HEK293T (cell line): Measurements from ENCODE around the gene CNPY1.

Experiments
- CTCF ChIA-PET: fragments of 350-600 bp; formaldehyde crosslinking; extraction: SDS; loops from one replicate; lab custom pipeline; 2021; ENCODE audit warnings: antibody characterized with exemption, inconsistent platforms; lab: Yijun Ruan, JAX
- POLR2A ChIA-PET: fragments of 350-600 bp; formaldehyde crosslinking; extraction: SDS; loops from one replicate; lab custom pipeline; 2020; ENCODE audit warnings: antibody characterized with exemption, inconsistent platforms; lab: Yijun Ruan, JAX
- DNase-seq: peaks from one replicate; pipeline ENCODE4 v3.0.0; 2012; ENCODE audit warnings: mixed read lengths; ENCODE audit errors: extremely low spot score
- ARNT ChIP-seq: fragments of 450-650 bp; IDR thresholded peaks from 2 replicates; pipeline ENCODE4 v1.6.1; 2017; ENCODE audit warnings: mild to moderate bottlenecking
- BHLHE40 ChIP-seq: fragments of 450-650 bp; IDR thresholded peaks from 2 replicates; pipeline ENCODE4 v1.6.1; 2016; ENCODE audit warnings: mild to moderate bottlenecking, moderate library complexity, borderline replicate concordance
- CTBP1 ChIP-seq: fragments of 450-650 bp; IDR thresholded peaks from 2 replicates; pipeline ENCODE4 v1.6.1; 2016; ENCODE audit warnings: borderline replicate concordance
- ELF4 ChIP-seq: fragments of 450-650 bp; IDR thresholded peaks from 2 replicates; pipeline ENCODE4 v1.6.1; 2017; ENCODE audit warnings: antibody characterized with exemption
- FOXA1 ChIP-seq: fragments of 450-650 bp; IDR thresholded peaks from 2 replicates; pipeline ENCODE4 v1.6.1; 2016; ENCODE audit warnings: mild to moderate bottlenecking
- FOXK2 ChIP-seq: fragments of 450-650 bp; IDR thresholded peaks from 2 replicates; pipeline ENCODE4 v1.6.1; 2016; ENCODE audit warnings: mild to moderate bottlenecking
- FOXM1 ChIP-seq: fragments of 450-650 bp; IDR thresholded peaks from 2 replicates; pipeline ENCODE4 v1.6.1; 2017; ENCODE audit warnings: mild to moderate bottlenecking, borderline replicate concordance
- HDGF ChIP-seq: fragments of 450-650 bp; IDR thresholded peaks from 2 replicates; pipeline ENCODE4 v1.6.1; 2017; ENCODE audit warnings: antibody characterized with exemption, borderline replicate concordance
- L3MBTL2 ChIP-seq: fragments of 450-650 bp; conservative IDR thresholded peaks from 2 replicates; pipeline ENCODE4 v1.6.1; 2016; ENCODE audit warnings: mild to moderate bottlenecking
- LEF1 ChIP-seq: fragments of 450-650 bp; IDR thresholded peaks from 2 replicates; pipeline ENCODE4 v1.6.1; 2017; ENCODE audit warnings: mild to moderate bottlenecking, borderline replicate concordance
- NFRKB ChIP-seq: fragments of 450-650 bp; IDR thresholded peaks from 2 replicates; pipeline ENCODE4 v1.6.1; 2016; ENCODE audit warnings: mild to moderate bottlenecking, moderate library complexity
- SP1 ChIP-seq: fragments of 450-650 bp; IDR thresholded peaks from 2 replicates; pipeline ENCODE4 v1.6.1; 2017
- SUZ12 ChIP-seq: fragments of 450-650 bp; IDR thresholded peaks from 2 replicates; pipeline ENCODE4 v1.6.1; 2016; ENCODE audit warnings: mild to moderate bottlenecking
- TARDBP ChIP-seq: fragments of 450-650 bp; IDR thresholded peaks from 2 replicates; pipeline ENCODE4 v1.6.1; 2016
- ZNF384 ChIP-seq: fragments of 450-650 bp; IDR thresholded peaks from 2 replicates; pipeline ENCODE4 v1.6.1; 2016
- TF ChIP-seq, protein P1 (sequence below): fragments of 450-650 bp; IDR thresholded peaks from 2 replicates; pipeline ENCODE4 v1.6.1; 2016

CNPY1 gene

GRCh38 chr7:155463114-155463811 lies 83.1 kb downstream of the CNPY1 start:
- DNase-seq, result no peak
- POLR2A ChIA-PET, result interaction anchor here (1.0 kb wide), 1 partner anchor 44 kb away, joined by 3 read pairs; no protein-coding TSS in a partner anchor
- no peak for TF ChIP-seq CTBP1
- no peak for TF ChIP-seq FOXK2
- no peak for TF ChIP-seq FOXA1
- TF ChIP-seq NFRKB, result no peak
- TF ChIP-seq LEF1, result no peak
- TF ChIP-seq, protein P1, sequence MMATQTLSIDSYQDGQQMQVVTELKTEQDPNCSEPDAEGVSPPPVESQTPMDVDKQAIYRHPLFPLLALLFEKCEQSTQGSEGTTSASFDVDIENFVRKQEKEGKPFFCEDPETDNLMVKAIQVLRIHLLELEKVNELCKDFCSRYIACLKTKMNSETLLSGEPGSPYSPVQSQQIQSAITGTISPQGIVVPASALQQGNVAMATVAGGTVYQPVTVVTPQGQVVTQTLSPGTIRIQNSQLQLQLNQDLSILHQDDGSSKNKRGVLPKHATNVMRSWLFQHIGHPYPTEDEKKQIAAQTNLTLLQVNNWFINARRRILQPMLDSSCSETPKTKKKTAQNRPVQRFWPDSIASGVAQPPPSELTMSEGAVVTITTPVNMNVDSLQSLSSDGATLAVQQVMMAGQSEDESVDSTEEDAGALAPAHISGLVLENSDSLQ, result no peak
- TF ChIP-seq SUZ12, result no peak
- TF ChIP-seq ZNF384, result no peak
- TF ChIP-seq ELF4, result no peak
- no peak for TF ChIP-seq BHLHE40
- TF ChIP-seq FOXM1, result no peak
- no peak for TF ChIP-seq SP1
- TF ChIP-seq TARDBP, result no peak
- TF ChIP-seq L3MBTL2, result no peak
- no peak for TF ChIP-seq HDGF
- TF ChIP-seq ARNT, result no peak
- CTCF ChIA-PET, result no interaction called here

- POLR2A ChIA-PET, result interaction anchor here (1.0 to 1.1 kb wide), 2 partner anchors 12 to 45 kb away, joined by 3 read pairs; no protein-coding TSS in a partner anchor
- DNase-seq, result no peak
- CTCF ChIA-PET, result no interaction called here
- TF ChIP-seq, protein P1, result no peak
- TF ChIP-seq BHLHE40, result no peak
- TF ChIP-seq HDGF, result no peak
- no peak for TF ChIP-seq FOXA1
- no peak for TF ChIP-seq ARNT
- no peak for TF ChIP-seq L3MBTL2
- TF ChIP-seq FOXK2, result no peak
- no peak for TF ChIP-seq TARDBP
- no peak for TF ChIP-seq ZNF384
- TF ChIP-seq LEF1, result no peak
- TF ChIP-seq NFRKB, result no peak
- no peak for TF ChIP-seq ELF4
- no peak for TF ChIP-seq CTBP1
These were observed 84.1 kb downstream of the CNPY1 start for GRCh38 chr7:155462163-155462735.

- no peak for DNase-seq
- POLR2A ChIA-PET, result interaction anchor here (1.1 kb wide), 1 partner anchor 13 kb away, joined by 3 read pairs; no protein-coding TSS in a partner anchor
- CTCF ChIA-PET, result no interaction called here
- no peak for TF ChIP-seq ZNF384
- TF ChIP-seq, protein P1, result no peak
- TF ChIP-seq SUZ12, result no peak
- TF ChIP-seq NFRKB, result no peak
- TF ChIP-seq BHLHE40, result no peak
- no peak for TF ChIP-seq ELF4
- no peak for TF ChIP-seq HDGF
- TF ChIP-seq ARNT, result no peak
- TF ChIP-seq FOXA1, result no peak
These were observed 84.7 kb downstream of the CNPY1 start for GRCh38 chr7:155461631-155462030.

- no peak for DNase-seq
- ChIA-PET CTCF (no interaction called here), POLR2A (interaction anchor here (1.1 kb wide), 1 partner anchor 14 kb away, joined by 3 read pairs; no protein-coding TSS in a partner anchor)
- TF ChIP-seq SP1, result no peak
- TF ChIP-seq TARDBP, result no peak
- no peak for TF ChIP-seq SUZ12
These were observed 85.3 kb downstream of the CNPY1 start for GRCh38 chr7:155460926-155461613.

DNA sequence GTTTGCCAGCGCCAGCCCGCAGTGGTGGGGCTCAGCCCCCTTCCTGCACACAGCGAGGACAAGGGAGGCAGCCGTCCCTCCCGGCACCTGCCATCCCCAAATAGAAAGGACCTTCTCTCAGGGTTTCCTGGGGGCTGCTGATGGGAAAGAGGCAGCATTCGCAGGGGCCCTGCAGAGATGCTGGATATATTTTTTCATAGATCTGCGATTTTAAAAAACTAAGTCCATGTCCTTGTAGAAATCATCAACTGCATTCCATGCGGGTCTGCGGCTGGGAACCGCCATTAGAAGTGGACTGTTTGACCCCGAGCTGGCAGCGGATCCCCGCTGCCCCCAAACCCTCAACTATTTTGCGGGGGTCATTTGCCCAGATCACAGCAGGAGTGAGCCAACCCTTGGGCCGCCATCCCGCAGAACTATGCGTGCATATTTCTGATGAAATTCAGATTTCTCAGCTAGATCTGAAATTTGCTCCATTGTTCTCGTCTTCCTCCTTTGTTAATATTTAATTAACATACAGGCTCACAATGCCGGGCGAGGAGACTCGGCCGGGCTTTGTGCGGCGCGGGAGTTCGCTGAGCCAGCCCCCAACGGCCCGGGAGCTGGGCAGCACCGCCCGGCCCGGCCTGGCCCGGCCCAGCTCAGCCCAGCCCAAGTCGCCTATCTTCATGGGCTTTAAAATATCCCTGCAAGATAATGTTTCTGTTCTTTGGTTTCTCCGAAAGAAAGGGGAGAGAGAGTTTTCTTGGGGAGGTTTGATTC lies 86.5 kb downstream of the CNPY1 start:
- POLR2A ChIA-PET, result interaction anchor here (1.0 to 1.8 kb wide), 2 partner anchors 12 to 49 kb away, joined by 4 to 5 read pairs; no protein-coding TSS in a partner anchor
- no peak for DNase-seq
- CTCF ChIA-PET, result no interaction called here

More for the DNA sequence above, 86.5 kb downstream of the CNPY1 start:
- TF ChIP-seq CTBP1 (no peak), NFRKB (no peak), LEF1 (no peak)
